CD4-positive, alpha-beta T cell (primary cell): Measurements from ENCODE around the gene C19orf25. TPM values are rescaled to one million over a fixed set of nuclear protein-coding genes. Genes with fewer than 3 reads are reported as not detected.

Experiments
- ATAC-seq: fragments of 200-7000 bp; cut with Tn5 transposase; one replicate; pipeline ENCODE4 v1.10.0; 2022; ENCODE audit warnings: mild to moderate bottlenecking; ENCODE audit not compliant: poor library complexity
- CTCF ChIA-PET: fragments of 350-600 bp; sonication (Branson Sonifier 250); formaldehyde crosslinking; loops from one replicate; lab custom pipeline; 2021; ENCODE audit warnings: antibody characterized with exemption, inconsistent platforms; lab: Charles Lee
- POLR2A ChIA-PET: fragments of 350-600 bp; sonication (Branson Sonifier 250); formaldehyde crosslinking; loops from one replicate; lab custom pipeline; 2021; ENCODE audit warnings: antibody characterized with exemption, inconsistent platforms; lab: Charles Lee
- DNase-seq, 14 experiments: peaks; one replicate each; pipeline ENCODE4 v3.0.0-alpha.2; 2013 to 2020; ENCODE audit warnings: mixed read lengths in 2 of 14
- H3K27ac ChIP-seq, 2 donors: one replicate each; pipeline versions ENCODE4 v1.5.1 to v1.7.0; 2013; ENCODE audit warnings: low read length in 2 of 2, low read depth in 1 of 2, mild to moderate bottlenecking in 1 of 2
- H3K27me3 ChIP-seq, 2 experiments: 1 replicate in 1 of 2; 2 replicates in 1 of 2; pipeline versions ENCODE4 v1.6.1 to v1.7.0; 2013; ENCODE audit warnings: low read length in 2 of 2, control low read depth in 1 of 2, mild to moderate bottlenecking in 1 of 2, moderate library complexity in 1 of 2; ENCODE audit not compliant: insufficient read depth in 2 of 2, control insufficient read depth in 1 of 2
- H3K36me3 ChIP-seq: one replicate; pipeline ENCODE4 v1.6.1; 2013; ENCODE audit warnings: low read length, control low read depth; ENCODE audit not compliant: insufficient read depth
- H3K4me1 ChIP-seq: one replicate; pipeline ENCODE4 v1.6.1; 2013; ENCODE audit warnings: low read length, control low read depth; ENCODE audit not compliant: insufficient read depth
- H3K4me3 ChIP-seq: one replicate; pipeline ENCODE4 v1.5.1; 2013; ENCODE audit warnings: mild to moderate bottlenecking, low read length, moderate library complexity
- H3K9me3 ChIP-seq, 2 experiments: 1 replicate in 1 of 2; 2 replicates in 1 of 2; pipeline versions ENCODE4 v1.6.1 to v1.7.0; 2013; ENCODE audit warnings: low read length in 2 of 2, mild to moderate bottlenecking in 2 of 2, control low read depth in 1 of 2, moderate library complexity in 1 of 2; ENCODE audit not compliant: control insufficient read depth in 1 of 2, insufficient read depth in 1 of 2
- H3K27ac Mint-ChIP-seq: one replicate; pipeline ENCODE4 v1.8.0; 2020; ENCODE audit warnings: mixed read lengths
- H3K27me3 Mint-ChIP-seq: one replicate; pipeline ENCODE4 v1.8.0; 2021; ENCODE audit warnings: mixed read lengths
- H3K36me3 Mint-ChIP-seq: one replicate; pipeline ENCODE4 v1.8.0; 2021; ENCODE audit warnings: low read depth, mixed read lengths
- H3K4me1 Mint-ChIP-seq: one replicate; pipeline ENCODE4 v1.8.0; 2021; ENCODE audit warnings: low read depth, mixed read lengths
- H3K4me3 Mint-ChIP-seq: one replicate; pipeline ENCODE4 v1.8.0; 2020; ENCODE audit warnings: mild to moderate bottlenecking, mixed read lengths
- H3K9me3 Mint-ChIP-seq: one replicate; pipeline ENCODE4 v1.8.0; 2020; ENCODE audit warnings: mixed read lengths
- CTCF ChIP-seq: fragments of 200-600 bp; IDR thresholded peaks from one replicate; pipeline ENCODE4 v1.8.0; 2022; ENCODE audit warnings: antibody characterized with exemption, mild to moderate bottlenecking
- intact Hi-C, 2 experiments: fragments of 100-400 bp; cut with DNase I in 1 of 2; cut with micrococcal nuclease in 1 of 2; formaldehyde crosslinking; loops; one replicate each; pipeline versions ENCODE4 v1.15.1 to v1.9.0; 2023 to 2025; cut with DNase I, micrococcal nuclease
- total RNA-seq, 174 experiments: library from RNA in 2 of 174; stranded (reverse) in 2 of 174; gene quantifications; one replicate each; pipeline ENCODE4 v1.2.3 and lab custom pipeline; 2021 to 2026

C19orf25 gene
- total RNA-seq, 2 experiments from 2014 or later, result 14.9 to 15.8 TPM

- no peak for TF ChIP-seq CTCF
- Mint-ChIP-seq H3K27me3 (no peaks in the 10 kb centered on the region), H3K36me3 (peaks cover 42% of the 10 kb centered on the region), H3K4me1 (peaks cover 8% of the 10 kb centered on the region), H3K9me3 (no peaks in the 10 kb centered on the region), H3K27ac (no peak overlapping the region), H3K4me3 (no peak overlapping the region)
- no peak for ATAC-seq
- no peaks in the 10 kb centered on the region for H3K27me3 ChIP-seq
- H3K9me3 ChIP-seq, result no peaks in the 10 kb centered on the region
- no peak overlapping the region for H3K4me3 ChIP-seq
- peak in 1 of 14 experiments; percentile 23 for DNase-seq
- intact Hi-C loops, result loop anchor here (5.0 kb wide), 2 partner anchors 78 to 157 kb away; partner anchors contain the start of genes ADAMTSL5 (in 1 of the 2) and FAM174C (in 1 of the 2)
- CTCF ChIA-PET, result no interaction called here
- H3K4me1 ChIP-seq, result peaks cover 14% of the 10 kb centered on the region
- POLR2A ChIA-PET, result no interaction called here
- no peak overlapping the region for H3K27ac ChIP-seq
- H3K36me3 ChIP-seq, result peaks cover 49% of the 10 kb centered on the region
Measured at GRCh38 chr19:1434577-1435060, 44.4 kb downstream of the C19orf25 start.

DNA sequence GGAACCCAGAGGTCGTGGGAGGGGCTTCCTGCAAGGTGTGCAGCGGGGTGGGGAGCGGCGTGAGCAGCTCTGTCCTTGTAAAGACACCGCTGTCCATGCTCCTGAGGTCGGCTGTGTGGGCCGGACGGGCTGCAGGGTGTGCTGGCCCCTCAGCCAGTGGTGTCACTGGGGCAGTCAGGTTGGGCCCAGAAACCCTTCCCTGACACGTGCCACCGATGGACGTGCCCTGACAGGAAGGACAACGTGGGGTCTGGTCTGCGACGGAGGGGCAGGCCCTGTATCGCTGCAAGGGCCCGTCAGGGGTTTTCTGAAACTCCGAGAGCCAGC lies 45.0 kb downstream of the C19orf25 start:
- Histone ChIP-seq H3K4me3 (no peak overlapping the region), H3K27ac (no peak overlapping the region), H3K9me3 (no peaks in the 10 kb centered on the region), H3K4me1 (peaks cover 8% of the 10 kb centered on the region), H3K27me3 (no peaks in the 10 kb centered on the region), H3K36me3 (peaks cover 53% of the 10 kb centered on the region)
- no peaks in the 10 kb centered on the region for H3K27me3 Mint-ChIP-seq
- H3K4me3 Mint-ChIP-seq, result no peak overlapping the region
- CTCF ChIA-PET, result no interaction called here
- intact Hi-C loops, result no loop called here
- TF ChIP-seq CTCF, result no peak
- ATAC-seq (no peak), DNase-seq (no peak)
- POLR2A ChIA-PET, result no interaction called here
- H3K4me1 Mint-ChIP-seq, result peaks cover 8% of the 10 kb centered on the region
- no peaks in the 10 kb centered on the region for H3K9me3 Mint-ChIP-seq
- no peak overlapping the region for H3K27ac Mint-ChIP-seq
- peaks cover 39% of the 10 kb centered on the region for H3K36me3 Mint-ChIP-seq

DNA sequence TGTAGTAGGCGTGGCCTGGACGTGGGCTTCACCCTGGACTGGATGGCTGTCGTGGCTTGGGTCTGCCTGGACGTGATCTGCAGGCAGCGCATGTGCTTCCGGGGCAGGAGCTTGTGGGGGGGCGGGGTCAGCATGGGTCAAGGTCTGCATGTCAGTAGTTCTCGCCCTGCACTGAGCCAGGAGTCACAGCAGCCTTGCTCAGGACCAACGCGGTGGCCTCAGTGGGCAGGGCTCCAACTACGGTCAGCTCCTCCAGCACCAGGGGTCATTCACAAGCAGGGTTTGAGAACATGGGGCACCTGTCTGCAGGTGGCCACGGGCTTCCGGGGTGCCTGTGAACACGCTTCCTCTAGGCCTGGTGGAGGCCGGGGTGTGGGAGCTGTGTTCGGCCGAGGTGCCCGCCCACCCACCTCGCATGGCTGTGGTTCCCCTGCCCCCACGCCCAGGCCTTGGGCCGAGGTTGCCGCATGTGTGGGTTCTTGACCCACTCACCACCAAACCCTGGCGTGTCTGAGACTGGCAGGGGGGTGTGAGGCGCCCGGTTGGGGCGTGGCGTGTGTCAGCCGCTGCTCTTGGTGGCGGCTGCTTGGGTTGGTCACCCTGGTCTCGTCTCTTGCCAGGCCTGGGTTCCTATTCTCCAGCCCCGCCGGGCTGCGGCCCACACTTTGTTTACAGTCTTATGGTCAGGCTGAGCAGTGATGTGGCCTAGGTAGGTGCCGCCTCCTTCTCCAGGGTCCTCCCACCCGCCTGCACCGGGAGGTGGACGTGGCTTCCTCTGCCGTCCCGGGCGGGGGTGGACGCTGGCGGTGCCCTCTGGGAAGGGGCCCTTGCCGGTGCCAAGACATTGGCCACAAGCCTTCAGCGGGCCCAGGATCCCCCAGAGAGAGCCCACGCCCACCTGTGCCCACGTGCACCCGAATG lies 45.6 kb downstream of the C19orf25 start:
- Histone ChIP-seq H3K4me3 (no peak overlapping the region), H3K27me3 (no peaks in the 10 kb centered on the region), H3K27ac (no peak overlapping the region), H3K4me1 (peaks cover 6% of the 10 kb centered on the region), H3K9me3 (no peaks in the 10 kb centered on the region), H3K36me3 (peaks cover 57% of the 10 kb centered on the region)
- ChIA-PET CTCF (no interaction called here), POLR2A (no interaction called here)
- Mint-ChIP-seq H3K27ac (peak overlapping the region; percentile 20), H3K36me3 (peaks cover 35% of the 10 kb centered on the region), H3K4me3 (no peak overlapping the region), H3K27me3 (no peaks in the 10 kb centered on the region), H3K9me3 (no peaks in the 10 kb centered on the region), H3K4me1 (peaks cover 7% of the 10 kb centered on the region)
- intact Hi-C loops, result no loop called here
- no peak for ATAC-seq
- no peak for DNase-seq
- TF ChIP-seq CTCF, result no peak
